Calu3 (cell line): ENCODE data around the gene RNPC3. TPM values are rescaled to one million over a fixed set of nuclear protein-coding genes. Genes with fewer than 3 reads are reported as not detected.

Source experiments
- BruUV-seq: library from RNA; stranded (reverse); fragments of 400-500 nt; replicated peaks from 2 replicates; lab custom pipeline; 2021; lab: Mats Ljungman, UMichigan
- CTCF ChIA-PET: fragments of 300-600 bp; sonication (Branson Sonifier 250); formaldehyde crosslinking; loops from one replicate; lab custom pipeline; 2022; ENCODE audit warnings: antibody characterized with exemption; lab: Charles Lee
- DNase-seq: peaks from one replicate; pipeline ENCODE4 v3.0.0; 2022
- H3K27ac Mint-ChIP-seq: one replicate; pipeline ENCODE4 v1.8.0; 2022; ENCODE audit warnings: mixed read lengths; ENCODE audit not compliant: unreplicated experiment
- H3K27me3 Mint-ChIP-seq: one replicate; pipeline ENCODE4 v1.8.0; 2022; ENCODE audit warnings: mixed read lengths; ENCODE audit not compliant: unreplicated experiment
- H3K36me3 Mint-ChIP-seq: one replicate; pipeline ENCODE4 v1.8.0; 2022; ENCODE audit warnings: mild to moderate bottlenecking, moderate library complexity, mixed read lengths; ENCODE audit not compliant: insufficient read depth, unreplicated experiment
- H3K4me1 Mint-ChIP-seq: one replicate; pipeline ENCODE4 v1.8.0; 2022; ENCODE audit warnings: mild to moderate bottlenecking, low read depth, mixed read lengths; ENCODE audit not compliant: unreplicated experiment
- H3K4me3 Mint-ChIP-seq: one replicate; pipeline ENCODE4 v1.8.0; 2022; ENCODE audit warnings: mild to moderate bottlenecking, low read depth, moderate library complexity, mixed read lengths; ENCODE audit not compliant: unreplicated experiment
- H3K9me3 Mint-ChIP-seq: one replicate; pipeline ENCODE4 v1.8.0; 2022; ENCODE audit warnings: low read depth, mixed read lengths; ENCODE audit not compliant: unreplicated experiment
- CTCF ChIP-seq: fragments of 200-600 bp; IDR thresholded peaks from one replicate; pipeline ENCODE4 v1.8.0; 2022; ENCODE audit warnings: antibody characterized with exemption; ENCODE audit not compliant: unreplicated experiment
- intact Hi-C: fragments of 100-400 bp; cut with micrococcal nuclease; formaldehyde crosslinking; loops from one replicate; pipeline ENCODE4 v1.10.0; 2022; ENCODE audit not compliant: unreplicated experiment
- total RNA-seq: library from RNA; stranded (reverse); gene quantifications from 2 replicates; pipeline ENCODE4 v1.2.3, GENCODE V29; 2022

The RNPC3 gene
- total RNA-seq, 1 experiment from 2014 or later: 15.7 TPM

DNA sequence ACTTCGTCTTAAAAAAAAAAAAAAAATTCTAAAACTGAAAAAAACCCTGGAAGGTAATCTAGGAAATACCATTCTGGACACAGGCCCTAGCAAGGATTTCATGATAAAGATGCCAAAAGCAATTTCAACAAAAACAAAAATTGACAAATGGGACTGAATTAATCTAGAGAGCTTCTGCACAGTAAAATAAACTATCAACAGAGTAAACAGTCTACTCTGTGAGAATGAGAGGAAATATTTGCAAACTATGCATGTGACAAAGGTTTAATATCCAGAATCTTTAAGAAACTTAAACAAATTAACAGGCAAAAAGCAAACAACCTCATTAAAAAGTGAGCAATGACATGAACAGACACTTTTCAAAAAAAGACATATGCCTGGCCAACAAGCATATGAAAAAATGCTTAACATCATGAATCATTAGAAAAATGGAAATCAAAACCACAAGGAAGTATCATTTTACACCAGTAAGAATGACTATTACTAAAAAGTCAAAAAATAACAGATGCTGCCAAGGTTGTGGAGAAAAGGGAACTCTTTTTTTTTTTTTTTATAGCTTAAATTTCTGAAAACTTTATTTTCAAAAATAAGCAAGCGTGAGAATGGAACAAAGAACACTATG is 29.4 kb upstream of the RNPC3 start:
- H3K4me1 Mint-ChIP-seq: no peaks in the 10 kb centered on the region
- no TSS peak for BruUV-seq
- no peak for DNase-seq
- no peak overlapping the region for H3K4me3 Mint-ChIP-seq
- H3K27me3 Mint-ChIP-seq: no peaks in the 10 kb centered on the region
- peaks cover 4% of the 10 kb centered on the region for H3K9me3 Mint-ChIP-seq
- H3K27ac Mint-ChIP-seq: no peak overlapping the region
- H3K36me3 Mint-ChIP-seq: no peaks in the 10 kb centered on the region
- intact Hi-C loops: no loop called here
- no peak for TF ChIP-seq CTCF
- CTCF ChIA-PET: no interaction called here

DNA sequence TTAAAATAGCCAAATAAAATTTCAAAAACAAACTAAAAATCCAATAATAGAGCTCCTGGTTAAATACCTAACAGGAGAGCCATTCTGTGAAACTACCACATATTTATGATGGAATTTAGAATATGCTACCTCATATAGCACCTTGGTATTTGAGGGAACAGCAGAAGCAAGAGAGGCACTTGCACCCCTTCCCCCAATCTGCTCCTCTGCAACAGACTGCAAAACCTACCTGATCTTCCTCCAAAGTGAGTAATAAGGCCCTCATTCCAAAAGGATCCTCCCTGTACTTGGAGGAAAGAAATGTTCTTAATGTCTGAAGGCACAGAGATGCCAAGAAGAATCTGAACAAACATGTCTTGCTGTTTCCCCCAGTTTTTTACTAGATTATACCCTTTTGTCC is 28.1 kb upstream of the RNPC3 start:
- intact Hi-C loops: no loop called here
- no peak overlapping the region for H3K4me3 Mint-ChIP-seq
- H3K9me3 Mint-ChIP-seq: peaks cover 4% of the 10 kb centered on the region
- H3K27me3 Mint-ChIP-seq: no peaks in the 10 kb centered on the region
- no peak overlapping the region for H3K27ac Mint-ChIP-seq
- TF ChIP-seq CTCF: no peak
- CTCF ChIA-PET: no interaction called here
- H3K36me3 Mint-ChIP-seq: no peaks in the 10 kb centered on the region
- no peaks in the 10 kb centered on the region for H3K4me1 Mint-ChIP-seq
- DNase-seq: no peak
- BruUV-seq: no TSS peak

- H3K4me3 Mint-ChIP-seq: no peak overlapping the region
- intact Hi-C loops: no loop called here
- H3K27ac Mint-ChIP-seq: no peak overlapping the region
- CTCF ChIA-PET: no interaction called here
- H3K36me3 Mint-ChIP-seq: no peaks in the 10 kb centered on the region
- no peak for DNase-seq
- BruUV-seq: no TSS peak
- H3K4me1 Mint-ChIP-seq: no peaks in the 10 kb centered on the region
- no peaks in the 10 kb centered on the region for H3K27me3 Mint-ChIP-seq
- peaks cover 5% of the 10 kb centered on the region for H3K9me3 Mint-ChIP-seq
- TF ChIP-seq CTCF: no peak
Observed at GRCh38 chr1:103509250-103509649, 16.2 kb upstream of the RNPC3 start.

DNA sequence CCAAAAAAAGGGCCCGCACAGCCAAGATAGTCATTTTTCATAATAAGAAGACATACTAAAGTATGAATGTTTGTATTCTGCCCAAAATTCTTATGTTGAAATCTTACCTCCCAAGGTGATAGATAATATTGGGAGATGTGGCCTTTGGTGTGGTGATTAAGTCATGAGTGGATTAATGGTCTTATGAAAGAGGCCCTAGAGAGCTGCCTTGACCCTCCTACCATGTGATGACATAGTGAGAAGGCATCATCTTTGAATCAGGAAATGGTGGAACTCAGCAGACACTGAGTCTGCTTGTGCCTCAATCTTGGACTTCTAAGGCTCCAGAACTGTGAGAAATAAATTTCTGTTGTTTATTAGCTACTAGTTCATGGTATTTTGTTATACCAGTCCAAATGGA is 11.8 kb upstream of the RNPC3 start:
- DNase-seq: no peak
- intact Hi-C loops: no loop called here
- BruUV-seq: no TSS peak
- Mint-ChIP-seq H3K9me3 (peaks cover 5% of the 10 kb centered on the region), H3K4me3 (no peak overlapping the region), H3K27me3 (no peaks in the 10 kb centered on the region), H3K4me1 (no peaks in the 10 kb centered on the region), H3K36me3 (no peaks in the 10 kb centered on the region), H3K27ac (no peak overlapping the region)
- no peak for TF ChIP-seq CTCF
- CTCF ChIA-PET: no interaction called here
